IMR-90 (cell line): ENCODE results near the gene KICS2. TPM values are rescaled to one million over a fixed set of nuclear protein-coding genes. Genes with fewer than 3 reads are reported as not detected.

ENCODE experiments used
- ATAC-seq: fragments of 200-7000 bp; cut with Tn5 transposase; 2 replicates; pipeline ENCODE4 v1.9.1; 2020; ENCODE audit warnings: low read depth, mild to moderate bottlenecking, moderate library complexity
- BruUV-seq: library from RNA; stranded (reverse); fragments of 400-500 nt; replicated peaks from 2 replicates; lab custom pipeline; 2021; lab: Mats Ljungman, UMichigan
- CTCF ChIA-PET: fragments of 300-600 bp; formaldehyde crosslinking; extraction: SDS; loops from one replicate; lab custom pipeline; 2021; ENCODE audit warnings: antibody characterized with exemption; lab: Yijun Ruan, JAX
- POLR2A ChIA-PET: fragments of 300-600 bp; sonication (Branson Sonifier 250); formaldehyde crosslinking; loops from one replicate; lab custom pipeline; 2022; ENCODE audit warnings: antibody characterized with exemption; ENCODE audit not compliant: unreplicated experiment; lab: Charles Lee
- DNase-seq: peaks from one replicate; pipeline ENCODE4 v3.0.0; 2013
- H2AFZ ChIP-seq: replicated peaks from 2 replicates; pipeline ENCODE3; 2013; ENCODE audit warnings: low read length, mild to moderate bottlenecking; ENCODE audit not compliant: poor library complexity
- H2AK5ac ChIP-seq: 2 replicates; pipeline ENCODE4 v1.6.1; 2013; ENCODE audit warnings: low read depth, low read length, inconsistent platforms
- H2AK9ac ChIP-seq: replicated peaks from 2 replicates; pipeline ENCODE3; 2013; ENCODE audit warnings: mild to moderate bottlenecking, low read depth, low read length, moderate library complexity; ENCODE audit not compliant: poor library complexity
- H2BK120ac ChIP-seq: 2 replicates; pipeline ENCODE4 v1.6.1; 2013; ENCODE audit warnings: low read depth, low read length, inconsistent platforms
- H2BK15ac ChIP-seq: 3 replicates; pipeline ENCODE4 v1.6.1; 2013; ENCODE audit warnings: low read depth, low read length, inconsistent platforms
- H2BK20ac ChIP-seq: 2 replicates; pipeline ENCODE4 v1.6.1; 2013; ENCODE audit warnings: low read depth, mild to moderate bottlenecking, inconsistent platforms, low read length, moderate library complexity
- H2BK5ac ChIP-seq: 2 replicates; pipeline ENCODE4 v1.6.1; 2013; ENCODE audit warnings: mild to moderate bottlenecking, low read depth, low read length, inconsistent platforms; ENCODE audit not compliant: poor library complexity, severe bottlenecking
- H3K14ac ChIP-seq: replicated peaks from 2 replicates; pipeline ENCODE4 v1.6.1; 2013; ENCODE audit warnings: low read depth, low read length, inconsistent platforms
- H3K18ac ChIP-seq: 2 replicates; pipeline ENCODE4 v1.6.1; 2013; ENCODE audit warnings: low read depth, low read length, control low read depth
- H3K23ac ChIP-seq: 2 replicates; pipeline ENCODE4 v1.6.1; 2013; ENCODE audit warnings: low read depth, low read length, inconsistent platforms
- H3K27ac ChIP-seq: 2 replicates; pipeline ENCODE4 v1.5.1; 2013; ENCODE audit warnings: mild to moderate bottlenecking, control low read depth, low read length; ENCODE audit not compliant: insufficient read depth
- H3K27me3 ChIP-seq: 2 replicates; pipeline ENCODE4 v1.6.1; 2013; ENCODE audit warnings: low read length; ENCODE audit not compliant: control insufficient read depth, insufficient read depth
- H3K36me3 ChIP-seq: 2 replicates; pipeline ENCODE4 v1.6.1; 2013; ENCODE audit warnings: low read length, mixed read lengths; ENCODE audit not compliant: control insufficient read depth, insufficient read depth
- H3K4ac ChIP-seq: 2 replicates; pipeline ENCODE4 v1.6.1; 2013; ENCODE audit warnings: low read depth, low read length, inconsistent platforms
- H3K4me1 ChIP-seq: 2 replicates; pipeline ENCODE4 v1.6.1; 2013; ENCODE audit warnings: low read length, mixed read lengths; ENCODE audit not compliant: control insufficient read depth, insufficient read depth
- H3K4me2 ChIP-seq: 2 replicates; pipeline ENCODE4 v1.6.1; 2013; ENCODE audit warnings: low read depth, mild to moderate bottlenecking, control low read depth, low read length, moderate library complexity
- H3K4me3 ChIP-seq: 2 replicates; pipeline ENCODE4 v1.5.1; 2013; ENCODE audit warnings: low read depth, mild to moderate bottlenecking, control low read depth, low read length, moderate library complexity; ENCODE audit not compliant: insufficient read depth
- H3K56ac ChIP-seq: 2 replicates; pipeline ENCODE4 v1.6.1; 2013; ENCODE audit warnings: low read length, inconsistent platforms; ENCODE audit not compliant: insufficient read depth; ENCODE audit errors: extremely low read depth
- H3K79me1 ChIP-seq, 2 experiments: 2 replicates each; pipeline ENCODE4 v1.6.1; 2013; ENCODE audit warnings: low read length in 2 of 2, inconsistent platforms in 1 of 2, low read depth in 1 of 2
- H3K9ac ChIP-seq: 2 replicates; pipeline ENCODE4 v1.6.1; 2013; ENCODE audit warnings: low read depth, low read length, control low read depth
- H3K9me1 ChIP-seq: 2 replicates; pipeline ENCODE4 v1.6.1; 2013; ENCODE audit warnings: low read length, inconsistent platforms; ENCODE audit not compliant: insufficient read depth
- H3K9me3 ChIP-seq: 2 replicates; pipeline ENCODE4 v1.6.1; 2013; ENCODE audit warnings: low read length; ENCODE audit not compliant: control insufficient read depth, insufficient read depth
- H4K20me1 ChIP-seq: 2 replicates; pipeline ENCODE4 v1.6.1; 2013; ENCODE audit warnings: low read length, inconsistent platforms; ENCODE audit not compliant: insufficient read depth
- H4K5ac ChIP-seq: 2 replicates; pipeline ENCODE4 v1.6.1; 2013; ENCODE audit warnings: mild to moderate bottlenecking, low read depth, low read length, control low read depth
- H4K8ac ChIP-seq, 2 experiments: 2 replicates each; pipeline ENCODE4 v1.6.1; 2013; ENCODE audit warnings: low read depth in 2 of 2, low read length in 2 of 2, control low read depth in 1 of 2, inconsistent platforms in 1 of 2
- H4K91ac ChIP-seq: 2 replicates; pipeline ENCODE4 v1.6.1; 2013; ENCODE audit warnings: low read depth, low read length, inconsistent platforms; ENCODE audit not compliant: insufficient read depth
- CTCF ChIP-seq: conservative IDR thresholded peaks from 2 replicates; pipeline ENCODE4 v1.5.1; 2012; ENCODE audit warnings: mild to moderate bottlenecking, low read depth, low read length, improper control_type of control experiment
- ELK1 ChIP-seq: fragments of 150-350 bp; IDR thresholded peaks from 2 replicates; pipeline ENCODE4 v1.6.1; 2016; ENCODE audit warnings: low read depth, mild to moderate bottlenecking, low read length, moderate library complexity, borderline replicate concordance
- MAFK ChIP-seq: IDR thresholded peaks from 2 replicates; pipeline ENCODE4 v1.6.1; 2012; ENCODE audit warnings: low read depth, low read length, improper control_type of control experiment
- MAZ ChIP-seq: IDR thresholded peaks from 2 replicates; pipeline ENCODE4 v1.6.1; 2012; ENCODE audit warnings: low read depth, mild to moderate bottlenecking, low read length, improper control_type of control experiment, moderate library complexity, borderline replicate concordance
- NFE2L2 ChIP-seq: fragments of 150-350 bp; IDR thresholded peaks from 2 replicates; pipeline ENCODE4 v1.6.1; 2016; ENCODE audit warnings: low read depth, mild to moderate bottlenecking, low read length
- RAD21 ChIP-seq: IDR thresholded peaks from 2 replicates; pipeline ENCODE4 v1.6.1; 2012; ENCODE audit warnings: low read length, improper control_type of control experiment
- SMC3 ChIP-seq: fragments of 150-350 bp; IDR thresholded peaks from 2 replicates; pipeline ENCODE4 v1.6.1; 2016; ENCODE audit warnings: low read depth, mild to moderate bottlenecking, antibody characterized with exemption, low read length, moderate library complexity
- USF2 ChIP-seq: fragments of 150-350 bp; IDR thresholded peaks from 2 replicates; pipeline ENCODE4 v1.6.1; 2017; ENCODE audit warnings: mild to moderate bottlenecking, antibody characterized with exemption, low read length, low read depth
- WGBS, 2 experiments: methylation state at CpG; one replicate each; pipeline versions ENCODE4 v1.1.5 to v1.1.7; 2013; ENCODE audit warnings: missing lambda C conversion rate in 2 of 2; ENCODE audit not compliant: insufficient read length in 1 of 2; ENCODE audit errors: extremely low coverage in 2 of 2; 5-methylcytosine and 5-hydroxymethylcytosine counted together
- dilution Hi-C: fragments of 300-500 bp; cut with HindIII; formaldehyde crosslinking; loops from one replicate; pipeline ENCODE4 v1.14.3; 2018; ENCODE audit warnings: low sequenced_read_pairs; ENCODE audit not compliant: unreplicated experiment
- in situ Hi-C: fragments of 300-500 bp; cut with MboI; formaldehyde crosslinking; loops from 3 replicates; pipeline ENCODE4 v1.14.3; 2019; ENCODE audit warnings: low sequenced_read_pairs, inconsistent platforms, mixed read lengths
- intact Hi-C: fragments of 100-400 bp; cut with micrococcal nuclease; formaldehyde crosslinking; loops from 2 replicates; pipeline ENCODE4 v1.10.0; 2022
- polyA plus RNA-seq, 3 experiments: library from polyadenylated mRNA; depleted of rRNA; stranded (reverse); fragments of >200 nt; gene quantifications; 2 replicates each; pipeline ENCODE4 v1.2.3, GENCODE V29; 2012; ENCODE audit warnings: low replicate concordance in 1 of 3
- total RNA-seq: library from RNA; depleted of rRNA; stranded (reverse); fragments of >200 nt; gene quantifications from 2 replicates; pipeline ENCODE4 v1.2.3, GENCODE V29; 2012

The KICS2 gene
- total and polyA plus RNA-seq, 2 of the 4 experiments (the other 2 are of a cell fraction) = 2.4 to 6.1 TPM

GRCh38 chr12:64225626-64226025, 3.5 kb upstream of the KICS2 start:
- no peak overlapping the region for H2AK5ac ChIP-seq
- H4K91ac ChIP-seq = no peak overlapping the region
- H3K79me1 ChIP-seq = peaks cover 0 to 14% of the 10 kb centered on the region in 2 experiments; a peak in 2 of 4 replicates
- H3K4ac ChIP-seq = no peak overlapping the region
- H4K20me1 ChIP-seq = no peaks in the 10 kb centered on the region
- H2BK20ac ChIP-seq = no peak overlapping the region
- dilution Hi-C loops = no loop called here
- TF ChIP-seq USF2 (no peak), MAZ (no peak), MAFK (no peak), CTCF (no peak), ELK1 (no peak), NFE2L2 (no peak), RAD21 (no peak), SMC3 (no peak)
- no peak overlapping the region for H2BK15ac ChIP-seq
- H3K36me3 ChIP-seq = no peaks in the 10 kb centered on the region
- no peak overlapping the region for H4K5ac ChIP-seq
- no peak overlapping the region for H4K8ac ChIP-seq
- no peak overlapping the region for H3K14ac ChIP-seq
- no CpG with 5 or more reads among the region's 2 CpGs for WGBS, 2 experiments
- BruUV-seq = no TSS peak
- ChIA-PET CTCF (no interaction called here), POLR2A (no interaction called here)
- H3K9ac ChIP-seq = no peak overlapping the region
- H2BK120ac ChIP-seq = no peak overlapping the region
- no peaks in the 10 kb centered on the region for H3K27me3 ChIP-seq
- H2AFZ ChIP-seq = no peak overlapping the region
- no peaks in the 10 kb centered on the region for H3K9me3 ChIP-seq
- in situ Hi-C loops = no loop called here
- no peak overlapping the region for H3K27ac ChIP-seq
- no peak overlapping the region for H3K4me3 ChIP-seq
- no peaks in the 10 kb centered on the region for H3K4me1 ChIP-seq
- H3K4me2 ChIP-seq = no peak overlapping the region
- H3K18ac ChIP-seq = no peak overlapping the region
- DNase-seq = no peak
- no peak overlapping the region for H2BK5ac ChIP-seq
- no peak overlapping the region for H3K23ac ChIP-seq
- no peak overlapping the region for H2AK9ac ChIP-seq
- peaks cover 3% of the 10 kb centered on the region; the same call in 1 of the 2 replicates for H3K9me1 ChIP-seq
- ATAC-seq = no peak
- no peak overlapping the region for H3K56ac ChIP-seq
- intact Hi-C loops = loop anchor here (10.0 kb wide), 2 partner anchors 111 to 1929 kb away; no protein-coding TSS in a partner anchor
